Myometrial cell (primary cell): ENCODE results near the gene REEP2. TPM values are rescaled to one million over a fixed set of nuclear protein-coding genes. Genes with fewer than 3 reads are reported as not detected.

Source experiments
- total RNA-seq: library from RNA; depleted of rRNA; stranded (reverse); fragments of >200 nt; gene quantifications from 2 replicates; pipeline ENCODE4 v1.2.3, GENCODE V29; 2015

Gene REEP2
- total RNA-seq, result 25.9 and 31.4 TPM in 2 replicates

GRCh38 chr5:138438724-138439476, at the start of gene REEP2:
TSS of gene REEP2 (plus strand) at chr5:138439057. CDS start at chr5:138439209, 152 bp downstream.

GRCh38 chr5:138465261-138466124, 26.6 kb downstream of the REEP2 start, which contains the start of gene EGR1:
TSS of gene EGR1 (plus strand) at chr5:138465479. CDS start at chr5:138465762, 283 bp downstream.

Other genes with a start within 250 kb of the REEP2 start
- gene CDC23, start 225.7 kb upstream of the REEP2 start, total RNA-seq, result 14.7 and 22.5 TPM in 2 replicates
- not detected in 2 replicates for gene GFRA3, start 164.4 kb upstream of the REEP2 start, total RNA-seq
- gene CDC25C, start 107.3 kb upstream of the REEP2 start, total RNA-seq, result 23.9 and 24.3 TPM in 2 replicates
- gene FAM53C, start 100.8 kb upstream of the REEP2 start, total RNA-seq, result 22.0 and 30.6 TPM in 2 replicates
- gene KDM3B, start 86.4 kb upstream of the REEP2 start, total RNA-seq, result 19.0 and 25.9 TPM in 2 replicates
- gene EGR1, start 26.4 kb downstream of the REEP2 start, total RNA-seq, result 11.5 and 16.3 TPM in 2 replicates
- gene ETF1, start 104.2 kb downstream of the REEP2 start, total RNA-seq, result 105 and 128 TPM in 2 replicates
- 257 and 373 TPM in 2 replicates for gene HSPA9, start 136.3 kb downstream of the REEP2 start, total RNA-seq